Naive thymus-derived CD8-positive, alpha-beta T cell (primary cell): ENCODE data around the gene TAS2R42. TPM values are rescaled to one million over a fixed set of nuclear protein-coding genes. Genes with fewer than 3 reads are reported as not detected.
A peak's percentile ranks its signal among the peaks of the same experiment; 100 is the strongest.

Experiments
- ATAC-seq, 2 donors: fragments of 150-1000 bp; cut with Tn5 transposase in 1 of 2; sonication (Bioruptor Pico), chemical (Tn5 transposase) in 1 of 2; 1 replicate in 1 of 2; 2 replicates in 1 of 2; pipeline ENCODE4 v1.10.0; 2021; ENCODE audit warnings: mild to moderate bottlenecking in 2 of 2, moderate library complexity in 2 of 2
- POLR2A ChIA-PET: fragments of 350-600 bp; sonication (Branson Sonifier 250); formaldehyde crosslinking; loops from one replicate; lab custom pipeline; 2021; ENCODE audit warnings: antibody characterized with exemption; lab: Charles Lee
- DNase-seq, 10 donors: peaks; one replicate each; pipeline versions ENCODE4 v3.0.0 to v3.0.0-alpha.2; 2020 to 2022
- H3K27ac Mint-ChIP-seq, 10 donors: one replicate each; pipeline ENCODE4 v1.8.0; 2020 to 2022; ENCODE audit warnings: mild to moderate bottlenecking in 10 of 10, mixed read lengths in 10 of 10, moderate library complexity in 4 of 10, inconsistent platforms in 1 of 10
- H3K27me3 Mint-ChIP-seq, 5 donors: one replicate each; pipeline ENCODE4 v1.8.0; 2021 to 2022; ENCODE audit warnings: mixed read lengths in 5 of 5
- H3K36me3 Mint-ChIP-seq, 3 donors: one replicate each; pipeline ENCODE4 v1.8.0; 2020 to 2022; ENCODE audit warnings: mixed read lengths in 3 of 3, mild to moderate bottlenecking in 2 of 3, inconsistent platforms in 1 of 3
- H3K4me1 Mint-ChIP-seq, 4 donors: one replicate each; pipeline ENCODE4 v1.8.0; 2021 to 2022; ENCODE audit warnings: mixed read lengths in 4 of 4
- H3K4me3 Mint-ChIP-seq, 10 donors: one replicate each; pipeline ENCODE4 v1.8.0; 2020 to 2022; ENCODE audit warnings: mild to moderate bottlenecking in 10 of 10, mixed read lengths in 10 of 10, moderate library complexity in 6 of 10, inconsistent platforms in 1 of 10
- H3K9me3 Mint-ChIP-seq, 9 donors: one replicate each; pipeline ENCODE4 v1.8.0; 2020 to 2022; ENCODE audit warnings: mixed read lengths in 9 of 9, mild to moderate bottlenecking in 3 of 9, inconsistent platforms in 1 of 9, moderate library complexity in 1 of 9
- polyA plus RNA-seq, 3 donors: library from polyadenylated mRNA; unstranded; fragments of 300-500 nt; fragmentation: Illumina TruSeq; gene quantifications; one replicate each; pipeline ENCODE4 v1.2.3, GENCODE V29; 2021
- total RNA-seq, 8 experiments: library from RNA in 2 of 8; stranded (reverse) in 2 of 8; gene quantifications; one replicate each; pipeline ENCODE4 v1.2.3 and lab custom pipeline; 2021 to 2026

TAS2R42 gene
- total and polyA plus RNA-seq, 5 experiments from 2014 or later, result not detected

- Mint-ChIP-seq H3K27me3 (no peaks in the 10 kb centered on the region), H3K4me3 (peak within 1 kb of the TSS; percentile 95 to 100 (median 98)), H3K36me3 (peaks cover 13 to 54% (median 30%) of the 10 kb centered on the region in 3 donors), H3K9me3 (no peaks in the 10 kb centered on the region), H3K4me1 (peaks cover 32 to 81% (median 68%) of the 10 kb centered on the region in 4 donors), H3K27ac (peak within 1 kb of the TSS; percentile 98 to 100 (median 99))
- POLR2A ChIA-PET, result interaction anchor here (0.5 to 1.8 kb wide), 14 partner anchors 8 to 1141 kb away, joined by 3 to 16 read pairs (median 3); partner anchors contain the start of gene MAGOHB
- DNase-seq (peak; percentile 81 to 94 (median 86)), ATAC-seq (peak; percentile 93 to 95)
Observed at GRCh38 chr12:11171145-11171968, 15.4 kb downstream of the TAS2R42 start, which contains the start of gene SMIM10L1. Gene SMIM10L1 (plus strand): TSS chr12:11171194. CDS start chr12:11171357, 163 bp downstream.

DNA sequence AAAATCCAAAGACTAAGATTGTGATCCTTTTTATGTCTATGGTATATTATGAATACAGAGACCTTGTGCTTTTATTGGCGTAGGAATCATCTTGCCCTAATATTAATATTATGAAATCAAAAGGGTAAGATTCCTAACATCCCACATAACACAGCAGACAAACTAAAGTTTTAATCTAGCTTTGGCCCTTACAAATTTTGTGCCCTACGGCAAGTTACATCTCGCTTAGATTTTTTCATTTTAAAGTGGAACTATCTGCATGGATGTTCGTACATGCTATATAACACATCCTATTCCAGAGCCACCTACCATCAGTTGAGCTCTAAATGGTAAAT, 16.0 kb downstream of the TAS2R42 start:
- no peaks in the 10 kb centered on the region for H3K9me3 Mint-ChIP-seq
- peaks cover 18 to 56% (median 28%) of the 10 kb centered on the region in 3 donors for H3K36me3 Mint-ChIP-seq
- peak overlapping the region; percentile 95 to 100 (median 98) for H3K4me3 Mint-ChIP-seq
- no peaks in the 10 kb centered on the region for H3K27me3 Mint-ChIP-seq
- H3K4me1 Mint-ChIP-seq, result peaks cover 34 to 83% (median 73%) of the 10 kb centered on the region in 4 donors
- POLR2A ChIA-PET, result interaction anchor here (0.7 to 1.8 kb wide), 7 partner anchors 39 to 612 kb away, joined by 3 to 16 read pairs (median 3); partner anchors contain the start of gene MAGOHB
- no peak for ATAC-seq
- no peak for DNase-seq
- peak overlapping the region; percentile 58 to 99 (median 98) for H3K27ac Mint-ChIP-seq

DNA sequence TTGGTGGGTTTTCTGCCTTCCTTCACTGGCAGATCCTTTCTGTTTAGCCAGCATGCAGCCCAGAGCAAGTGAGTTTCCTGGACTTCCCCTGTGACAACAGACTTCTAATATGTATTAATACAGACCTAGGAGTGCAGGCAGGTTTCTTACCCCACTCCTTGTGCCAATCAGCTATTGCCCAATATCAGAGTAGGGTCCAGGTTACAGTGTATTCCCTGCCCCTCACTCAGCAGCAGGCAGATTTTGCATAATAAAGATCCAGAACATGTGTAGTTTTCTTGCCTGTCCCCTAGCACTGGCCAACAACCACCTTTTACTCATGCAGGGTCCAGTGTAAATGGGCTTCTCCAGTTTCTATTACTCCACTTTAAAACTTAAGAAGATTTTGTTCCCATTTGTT, 20.4 kb downstream of the TAS2R42 start:
- Mint-ChIP-seq H3K4me3 (peak overlapping the region in 2 of 10 donors; percentile 5 to 44), H3K9me3 (no peaks in the 10 kb centered on the region), H3K4me1 (peaks cover 44 to 91% (median 80%) of the 10 kb centered on the region in 4 donors), H3K27ac (peak overlapping the region in 2 of 10 donors; percentile 17 to 82), H3K27me3 (no peaks in the 10 kb centered on the region), H3K36me3 (peaks cover 25 to 72% (median 37%) of the 10 kb centered on the region in 3 donors)
- ATAC-seq (no peak), DNase-seq (no peak)
- POLR2A ChIA-PET, result no interaction called here

GRCh38 chr12:11164384-11164783, 22.4 kb downstream of the TAS2R42 start:
- no peaks in the 10 kb centered on the region for H3K27me3 Mint-ChIP-seq
- POLR2A ChIA-PET, result interaction anchor here (1.5 kb wide), 1 partner anchor 7 kb away, joined by 4 read pairs; no protein-coding TSS in a partner anchor
- no peaks in the 10 kb centered on the region for H3K9me3 Mint-ChIP-seq
- H3K4me3 Mint-ChIP-seq, result no peak overlapping the region
- H3K36me3 Mint-ChIP-seq, result peaks cover 24 to 82% (median 44%) of the 10 kb centered on the region in 3 donors
- H3K27ac Mint-ChIP-seq, result no peak overlapping the region
- DNase-seq (no peak), ATAC-seq (no peak)
- peaks cover 44 to 89% (median 79%) of the 10 kb centered on the region in 4 donors for H3K4me1 Mint-ChIP-seq

- Mint-ChIP-seq H3K4me1 (peaks cover 34 to 78% (median 67%) of the 10 kb centered on the region in 4 donors), H3K27me3 (no peaks in the 10 kb centered on the region), H3K9me3 (peaks cover 0 to 6% (median 0%) of the 10 kb centered on the region in 9 donors), H3K4me3 (no peak overlapping the region), H3K27ac (no peak overlapping the region), H3K36me3 (peaks cover 20 to 77% (median 40%) of the 10 kb centered on the region in 3 donors)
- ATAC-seq, result no peak
- POLR2A ChIA-PET, result interaction anchor here (0.7 kb wide), 1 partner anchor 9 kb away, joined by 3 read pairs; the partner anchor contains the start of gene SMIM10L1
- DNase-seq, result no peak
Observed at GRCh38 chr12:11162502-11162901, 24.2 kb downstream of the TAS2R42 start.

- H3K4me1 Mint-ChIP-seq, result peaks cover 16 to 52% (median 40%) of the 10 kb centered on the region in 4 donors
- peaks cover 0 to 28% (median 10%) of the 10 kb centered on the region in 9 donors for H3K9me3 Mint-ChIP-seq
- H3K27ac Mint-ChIP-seq, result no peak overlapping the region
- no peak overlapping the region for H3K4me3 Mint-ChIP-seq
- ATAC-seq (no peak), DNase-seq (no peak)
- peaks cover 16 to 68% (median 48%) of the 10 kb centered on the region in 3 donors for H3K36me3 Mint-ChIP-seq
- no peaks in the 10 kb centered on the region for H3K27me3 Mint-ChIP-seq
- POLR2A ChIA-PET, result interaction anchor here (0.8 kb wide), 1 partner anchor 13 kb away, joined by 3 read pairs; no protein-coding TSS in a partner anchor
Observed at GRCh38 chr12:11158885-11159444, 27.8 kb downstream of the TAS2R42 start.

GRCh38 chr12:11154400-11154925, 32.3 kb downstream of the TAS2R42 start:
- Mint-ChIP-seq H3K36me3 (peaks cover 19 to 53% (median 37%) of the 10 kb centered on the region in 3 donors), H3K9me3 (peaks cover 0 to 37% (median 10%) of the 10 kb centered on the region in 9 donors), H3K27ac (no peak overlapping the region), H3K4me3 (no peak overlapping the region), H3K27me3 (no peaks in the 10 kb centered on the region), H3K4me1 (peaks cover 5 to 26% (median 23%) of the 10 kb centered on the region in 4 donors)
- no peak for DNase-seq
- POLR2A ChIA-PET, result no interaction called here
- no peak for ATAC-seq

GRCh38 chr12:11152725-11153124, 34.0 kb downstream of the TAS2R42 start:
- H3K36me3 Mint-ChIP-seq, result peaks cover 19 to 42% (median 35%) of the 10 kb centered on the region in 3 donors
- no peak overlapping the region for H3K27ac Mint-ChIP-seq
- peaks cover 5 to 20% (median 14%) of the 10 kb centered on the region in 4 donors for H3K4me1 Mint-ChIP-seq
- no peak for ATAC-seq
- peaks cover 0 to 33% (median 10%) of the 10 kb centered on the region in 9 donors for H3K9me3 Mint-ChIP-seq
- POLR2A ChIA-PET, result no interaction called here
- H3K27me3 Mint-ChIP-seq, result no peaks in the 10 kb centered on the region
- no peak for DNase-seq
- no peak overlapping the region for H3K4me3 Mint-ChIP-seq

GRCh38 chr12:11150832-11151231, 35.9 kb downstream of the TAS2R42 start:
- ATAC-seq (no peak), DNase-seq (no peak)
- no peak overlapping the region for H3K27ac Mint-ChIP-seq
- peaks cover 0 to 26% (median 4%) of the 10 kb centered on the region in 9 donors for H3K9me3 Mint-ChIP-seq
- H3K36me3 Mint-ChIP-seq, result peaks cover 12 to 38% (median 30%) of the 10 kb centered on the region in 3 donors
- POLR2A ChIA-PET, result no interaction called here
- peaks cover 5 to 18% (median 10%) of the 10 kb centered on the region in 4 donors for H3K4me1 Mint-ChIP-seq
- no peaks in the 10 kb centered on the region for H3K27me3 Mint-ChIP-seq
- no peak overlapping the region for H3K4me3 Mint-ChIP-seq

- peaks cover 31 to 38% (median 35%) of the 10 kb centered on the region in 3 donors for H3K36me3 Mint-ChIP-seq
- H3K27me3 Mint-ChIP-seq, result no peaks in the 10 kb centered on the region
- H3K4me1 Mint-ChIP-seq, result peaks cover 15 to 22% (median 18%) of the 10 kb centered on the region in 4 donors
- no peak for DNase-seq
- H3K27ac Mint-ChIP-seq, result no peak overlapping the region
- no peak for ATAC-seq
- peaks cover 8 to 45% (median 12%) of the 10 kb centered on the region in 9 donors for H3K9me3 Mint-ChIP-seq
- no peak overlapping the region for H3K4me3 Mint-ChIP-seq
- POLR2A ChIA-PET, result no interaction called here
Observed at GRCh38 chr12:11147420-11147819, 39.3 kb downstream of the TAS2R42 start.

DNA sequence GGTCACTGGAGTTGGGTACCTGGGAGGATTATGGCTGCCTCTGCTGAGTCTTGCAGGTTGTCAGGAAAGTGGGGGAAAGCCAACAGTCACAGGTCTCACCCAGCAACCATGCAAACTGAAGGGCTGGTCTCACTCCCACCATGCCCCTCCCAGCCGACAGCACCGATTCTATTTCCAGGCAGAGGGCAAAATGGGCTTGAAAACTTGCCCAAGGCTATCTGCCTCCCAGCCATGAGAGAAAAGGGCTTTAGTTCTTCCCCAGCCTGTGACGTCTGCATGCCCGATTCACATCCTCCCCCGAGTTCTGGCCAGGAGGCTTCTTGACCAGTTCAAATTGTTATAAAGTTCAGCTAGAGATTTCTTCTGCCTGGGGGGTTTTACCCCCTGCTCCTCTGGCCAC, 42.4 kb downstream of the TAS2R42 start:
- POLR2A ChIA-PET, result no interaction called here
- DNase-seq (no peak), ATAC-seq (no peak)
- peaks cover 8 to 36% (median 12%) of the 10 kb centered on the region in 9 donors for H3K9me3 Mint-ChIP-seq
- peaks cover 32 to 50% (median 41%) of the 10 kb centered on the region in 3 donors for H3K36me3 Mint-ChIP-seq
- H3K27ac Mint-ChIP-seq, result no peak overlapping the region
- H3K4me1 Mint-ChIP-seq, result peaks cover 16 to 36% (median 24%) of the 10 kb centered on the region in 4 donors
- H3K27me3 Mint-ChIP-seq, result no peaks in the 10 kb centered on the region
- H3K4me3 Mint-ChIP-seq, result no peak overlapping the region

- H3K27me3 Mint-ChIP-seq, result no peaks in the 10 kb centered on the region
- peaks cover 16 to 38% (median 25%) of the 10 kb centered on the region in 4 donors for H3K4me1 Mint-ChIP-seq
- POLR2A ChIA-PET, result no interaction called here
- peaks cover 32 to 52% (median 42%) of the 10 kb centered on the region in 3 donors for H3K36me3 Mint-ChIP-seq
- H3K27ac Mint-ChIP-seq, result no peak overlapping the region
- ATAC-seq, result no peak
- peaks cover 8 to 36% (median 12%) of the 10 kb centered on the region in 9 donors for H3K9me3 Mint-ChIP-seq
- H3K4me3 Mint-ChIP-seq, result peak overlapping the region in 1 of 10 donors; percentile 15
- no peak for DNase-seq
Observed at GRCh38 chr12:11143352-11143751, 43.4 kb downstream of the TAS2R42 start.
